ENCODE results near the gene CASP8.

CASP8 gene

DNA sequence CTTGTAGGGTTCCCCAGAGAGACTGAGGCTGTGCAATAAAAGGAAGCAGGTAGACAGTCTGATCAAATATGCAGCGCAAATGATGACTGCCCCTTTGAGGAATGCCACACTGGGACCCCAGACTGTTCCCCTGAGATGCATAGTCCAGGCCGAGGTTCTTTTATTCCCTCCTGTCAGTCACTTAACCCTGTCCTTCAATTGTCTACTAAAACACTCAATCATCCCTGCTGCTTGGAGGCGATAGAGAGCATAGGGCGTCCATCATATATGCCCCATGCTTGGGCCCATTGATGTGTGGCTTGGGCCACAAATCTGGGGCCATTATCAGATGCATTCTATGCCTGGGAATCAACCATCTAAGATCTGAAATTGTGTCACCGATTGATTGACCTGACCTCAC is 15.5 kb upstream of the CASP8 start:
- FAIRE-seq, result no peak

DNA sequence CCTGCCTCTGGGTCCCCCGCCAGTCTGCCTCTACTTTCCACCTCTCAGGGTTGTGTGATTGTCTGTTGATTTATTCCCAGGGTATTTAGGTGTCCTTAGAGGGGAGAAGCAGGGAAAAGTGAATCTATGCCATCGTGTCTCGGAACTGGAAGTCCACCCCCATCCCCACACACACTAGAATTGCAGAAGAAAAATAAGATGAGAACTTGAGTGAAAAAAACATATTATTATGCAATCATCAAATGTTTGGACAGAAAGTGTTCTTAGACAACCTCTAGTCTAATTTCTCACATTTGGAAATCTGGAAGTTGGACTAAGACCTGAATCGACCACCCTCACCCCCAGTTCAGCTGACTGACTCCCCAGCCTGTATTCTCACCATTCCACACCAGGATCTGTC is 14.1 kb upstream of the CASP8 start:
- no peak for FAIRE-seq

DNA sequence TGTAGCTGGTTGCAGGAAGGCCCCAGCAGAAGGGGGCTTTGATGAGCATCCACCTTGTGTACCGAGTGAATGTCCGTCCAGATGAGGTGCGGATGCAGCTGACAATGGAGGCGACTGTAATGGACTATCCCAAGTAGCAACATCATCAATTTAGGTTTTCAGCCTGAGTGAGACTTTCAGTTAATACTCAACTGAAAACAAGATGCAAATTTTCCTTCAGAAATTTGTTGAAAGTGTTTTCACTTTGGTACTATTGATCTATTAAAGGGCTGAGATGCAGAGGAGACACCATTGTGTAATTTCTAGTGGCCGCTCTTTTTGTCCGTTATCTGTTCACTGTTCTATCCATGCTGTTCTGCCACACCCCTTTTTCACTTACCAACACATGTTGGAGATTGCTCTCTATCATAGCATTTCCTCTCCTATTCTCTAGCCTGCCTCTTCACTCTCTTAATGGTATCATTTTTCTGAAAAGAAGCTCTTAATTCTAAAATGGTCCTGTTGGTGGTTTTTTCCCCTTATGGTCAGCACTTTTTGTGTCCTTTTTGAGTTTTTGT is 12.0 kb upstream of the CASP8 start:
- FAIRE-seq, result no peak

- no peak for FAIRE-seq
Observed at GRCh38 chr2:201249889-201250288, 10.4 kb upstream of the CASP8 start.

DNA sequence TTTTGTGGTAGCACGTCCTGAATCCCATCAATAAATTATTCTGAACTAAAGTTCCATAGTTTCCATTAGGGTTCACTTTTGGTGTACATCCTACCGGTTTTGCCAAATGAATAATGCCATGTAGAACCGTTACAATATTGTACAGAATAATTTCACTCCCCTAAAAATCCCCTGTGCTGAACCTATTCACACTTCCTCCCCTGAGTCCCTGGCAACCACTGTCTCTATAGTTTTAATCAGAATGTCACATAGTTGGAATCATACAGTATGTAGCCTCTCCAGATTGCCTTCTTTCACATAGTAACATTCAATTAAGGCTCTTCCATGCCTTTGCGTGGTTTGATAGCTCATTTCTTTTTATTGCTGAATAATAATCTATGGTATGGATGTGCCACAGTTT is 9.6 kb upstream of the CASP8 start:
- FAIRE-seq, result no peak

DNA sequence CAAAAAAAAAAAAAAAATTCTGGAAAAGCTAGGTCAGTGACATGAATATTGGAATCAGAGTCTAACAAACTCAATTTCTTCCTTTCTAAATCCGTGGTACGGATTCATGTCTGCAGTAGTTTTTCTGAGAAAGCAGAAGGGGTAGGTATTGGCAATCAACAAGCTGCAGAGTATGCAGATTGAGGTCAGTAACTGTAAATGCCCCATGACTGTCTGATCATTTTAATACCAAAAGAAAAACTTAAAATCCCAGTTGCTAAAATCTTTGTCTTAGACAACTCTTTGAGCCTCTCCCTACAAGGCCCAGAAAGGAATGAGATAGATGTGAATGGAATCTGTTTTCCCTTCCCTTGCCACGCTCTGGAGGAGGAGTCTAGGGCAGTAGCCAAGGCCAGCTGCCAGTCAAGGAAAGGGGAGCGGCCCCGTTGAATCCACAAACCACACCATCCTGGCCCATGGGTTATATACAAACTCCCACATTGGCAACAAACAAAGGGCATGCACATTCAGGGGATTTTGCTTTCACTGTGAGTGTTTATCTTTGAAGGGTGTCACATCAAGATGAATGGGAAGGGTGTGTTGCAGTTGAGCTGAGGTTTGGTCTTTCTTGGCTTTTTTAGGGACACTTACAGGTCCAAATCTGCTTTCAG is 6.1 kb upstream of the CASP8 start:
- no peak for FAIRE-seq

GRCh38 chr2:201255408-201256033 is 4.8 kb upstream of the CASP8 start:
- no peak for FAIRE-seq

DNA sequence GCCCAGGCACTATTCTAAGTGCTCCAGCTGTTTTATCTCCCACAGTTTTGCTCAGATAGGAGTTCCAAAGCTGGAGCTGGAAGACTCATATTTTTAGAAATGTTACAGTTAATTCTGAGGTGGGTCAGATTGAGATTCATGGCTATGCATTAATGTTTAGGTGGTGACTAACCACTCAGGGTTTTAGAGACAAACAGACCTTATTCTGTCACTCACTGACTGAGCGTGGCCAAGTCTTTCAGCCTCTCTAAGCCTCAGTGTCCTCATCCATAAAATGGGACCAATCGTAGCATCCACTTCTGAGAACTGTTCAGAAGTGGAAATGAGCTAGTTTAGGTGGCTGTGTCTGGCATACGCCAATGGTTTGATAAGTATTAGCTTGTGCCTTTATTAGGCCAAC is 4.3 kb upstream of the CASP8 start:
- FAIRE-seq, result no peak

GRCh38 chr2:201257381-201257955 is 2.9 kb upstream of the CASP8 start:
- no peak for FAIRE-seq

GRCh38 chr2:201257956-201258665 is 2.2 kb upstream of the CASP8 start:
- peak; percentile 34 for FAIRE-seq

DNA sequence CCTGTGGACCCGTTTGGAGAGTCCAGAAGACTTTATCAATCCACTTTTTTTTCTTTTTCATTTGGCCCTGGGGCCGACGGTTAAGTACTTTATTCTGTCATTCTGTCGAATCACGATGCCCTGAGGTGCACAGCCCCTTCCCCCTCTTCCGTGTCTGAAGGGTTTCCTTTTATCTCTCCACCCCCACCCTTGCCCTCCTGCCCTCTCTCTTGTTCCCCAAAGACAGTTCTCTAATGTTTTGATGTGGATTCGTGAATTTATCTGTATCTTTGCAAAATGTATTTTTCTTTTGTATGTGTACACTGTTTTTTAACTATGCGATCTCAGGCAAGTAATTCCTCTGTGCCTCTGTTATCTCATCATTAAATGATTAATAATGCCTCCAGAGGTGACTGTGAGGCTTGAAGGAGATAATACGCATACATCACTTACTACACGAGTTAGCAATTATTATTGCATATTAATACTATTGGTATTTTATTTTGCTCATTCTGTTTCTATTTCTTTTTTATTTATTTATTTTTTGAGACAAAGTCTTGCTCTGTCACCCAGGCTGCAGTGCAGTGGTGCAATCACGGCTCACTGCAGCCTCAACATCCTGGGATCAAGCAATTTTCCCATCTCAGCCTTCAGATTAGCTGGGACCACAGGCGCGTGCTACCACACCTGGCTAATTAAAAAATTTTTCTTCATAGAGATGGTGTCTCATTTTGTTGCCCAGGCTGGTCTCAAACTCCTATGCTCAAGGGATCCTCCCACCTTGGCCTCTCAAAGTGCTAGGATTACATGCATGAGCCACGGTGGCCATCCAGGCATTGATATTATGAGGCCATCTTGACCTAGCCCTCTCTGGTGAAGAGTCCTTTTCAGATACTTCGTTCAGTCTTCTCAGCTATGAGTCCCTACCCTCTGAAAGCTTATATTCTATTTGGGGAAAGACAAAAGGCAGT is 1.4 kb upstream of the CASP8 start:
- no peak for FAIRE-seq

- FAIRE-seq, result no peak
Observed at GRCh38 chr2:201261471-201261870, 1.1 kb downstream of the CASP8 start.

GRCh38 chr2:201261906-201262305 is 1.6 kb downstream of the CASP8 start:
- no peak for FAIRE-seq

DNA sequence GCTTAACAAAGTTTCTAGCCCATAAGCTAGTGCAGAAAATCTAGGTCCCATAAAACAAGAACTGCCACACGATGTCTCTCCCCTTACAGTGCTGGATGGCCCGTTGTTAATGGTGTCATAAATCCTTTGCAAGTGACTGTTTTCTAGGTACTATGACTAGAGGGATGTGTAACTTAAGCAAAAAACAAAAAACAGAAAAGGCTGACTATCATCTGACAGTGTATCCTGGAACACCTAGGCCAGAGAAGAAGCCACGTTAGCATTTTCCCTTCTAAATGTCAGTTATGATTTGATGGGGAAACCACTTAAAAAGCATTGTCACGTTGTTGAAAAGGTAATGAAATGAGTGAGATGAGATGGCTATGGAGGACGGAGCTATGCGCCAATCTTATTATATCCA is 2.4 kb downstream of the CASP8 start:
- FAIRE-seq, result no peak

DNA sequence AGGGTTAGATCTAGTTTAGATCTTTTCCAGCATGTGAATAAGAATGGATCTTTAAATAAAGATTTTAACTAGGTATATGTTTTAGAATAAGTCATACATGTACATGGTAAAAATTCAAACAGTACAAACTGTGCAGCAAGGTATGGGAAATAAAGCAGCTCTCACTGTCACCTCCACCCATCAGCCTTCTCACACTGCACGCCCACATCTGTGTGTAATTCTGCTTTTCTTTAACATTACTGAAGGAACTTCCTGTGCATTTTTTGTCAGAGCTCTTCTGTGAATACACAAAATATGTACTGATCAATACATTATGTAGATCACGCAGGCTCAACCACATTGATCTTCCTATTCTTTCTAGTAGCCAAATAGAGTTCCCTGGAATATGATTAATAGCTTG is 3.4 kb downstream of the CASP8 start:
- no peak for FAIRE-seq

- no peak for FAIRE-seq
Observed at GRCh38 chr2:201264472-201265173, 4.3 kb downstream of the CASP8 start.

DNA sequence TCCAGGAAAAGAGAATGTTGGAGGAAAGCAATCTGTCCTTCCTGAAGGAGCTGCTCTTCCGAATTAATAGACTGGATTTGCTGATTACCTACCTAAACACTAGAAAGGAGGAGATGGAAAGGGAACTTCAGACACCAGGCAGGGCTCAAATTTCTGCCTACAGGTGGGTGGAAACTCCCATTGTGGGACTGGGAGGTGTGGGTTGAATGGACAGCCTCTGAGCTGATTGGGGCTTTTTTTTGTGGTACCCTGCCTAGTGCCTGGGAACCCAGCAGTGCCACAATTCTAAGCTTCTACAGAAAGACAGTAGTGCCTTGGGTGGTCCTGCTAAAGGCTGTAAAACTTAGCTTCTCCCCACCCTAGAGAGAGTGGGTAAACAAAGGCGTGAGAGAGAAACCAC is 6.3 kb downstream of the CASP8 start:
- FAIRE-seq, result no peak

GRCh38 chr2:201267278-201268030 is 7.1 kb downstream of the CASP8 start:
- FAIRE-seq, result no peak

- FAIRE-seq, result no peak
Observed at GRCh38 chr2:201269764-201270163, 9.4 kb downstream of the CASP8 start.

- no peak for FAIRE-seq
Observed at GRCh38 chr2:201270293-201271001, 10.1 kb downstream of the CASP8 start.

Data from A204.1 (cell line).